GM18909 (cell line): ENCODE data around the gene CDC45.

ENCODE experiments used
- ATAC-seq: cut with Tn5 transposase; IDR thresholded peaks from one replicate; pipeline ENCODE4 v1.9.1; 2021; ENCODE audit warnings: mild to moderate bottlenecking; ENCODE audit not compliant: unreplicated experiment, poor library complexity

Gene CDC45

DNA sequence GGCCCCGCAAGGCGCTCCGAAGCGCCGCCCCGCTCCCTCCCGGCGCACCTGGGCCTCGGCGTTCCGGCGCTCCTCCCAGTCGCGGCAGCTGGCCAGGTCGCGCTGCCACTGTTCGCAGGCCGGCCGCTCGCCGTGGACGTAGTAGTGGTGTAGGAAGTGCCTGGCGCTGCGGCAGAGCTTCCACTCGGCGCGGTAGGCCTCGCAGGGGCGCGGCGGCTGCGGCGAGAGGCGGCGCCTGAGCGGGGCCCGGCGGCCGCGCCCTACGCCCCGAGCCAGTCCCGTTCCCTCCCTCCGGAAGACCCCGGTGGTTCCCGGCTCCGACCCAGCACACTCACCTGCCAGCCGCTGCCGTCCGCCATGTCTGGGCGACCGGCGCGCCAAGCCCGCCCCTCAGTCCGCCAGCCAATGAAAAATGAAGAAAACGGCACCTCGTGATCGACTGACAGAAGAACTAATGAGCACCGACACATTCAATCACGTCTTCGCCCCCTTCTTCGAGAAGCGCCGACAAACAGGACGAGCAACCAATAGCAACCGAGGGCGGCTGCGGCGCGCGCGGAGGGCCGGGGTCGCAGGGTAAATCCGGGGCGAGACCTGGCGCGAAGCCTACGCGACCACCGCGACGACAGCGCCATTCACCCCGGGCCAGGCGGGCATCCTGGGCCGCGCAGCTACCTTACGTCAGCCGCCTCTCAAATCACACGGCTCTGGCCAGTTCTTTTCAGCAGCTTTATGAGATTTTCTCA lies 32.2 kb upstream of the CDC45 start, which contains the start of gene C22orf39:
Gene C22orf39 (minus strand): TSS at position 382 of the 746 bp plus-strand sequence. CDS start 23 bp downstream, at position 359.
- ATAC-seq, result peak; percentile 85

DNA sequence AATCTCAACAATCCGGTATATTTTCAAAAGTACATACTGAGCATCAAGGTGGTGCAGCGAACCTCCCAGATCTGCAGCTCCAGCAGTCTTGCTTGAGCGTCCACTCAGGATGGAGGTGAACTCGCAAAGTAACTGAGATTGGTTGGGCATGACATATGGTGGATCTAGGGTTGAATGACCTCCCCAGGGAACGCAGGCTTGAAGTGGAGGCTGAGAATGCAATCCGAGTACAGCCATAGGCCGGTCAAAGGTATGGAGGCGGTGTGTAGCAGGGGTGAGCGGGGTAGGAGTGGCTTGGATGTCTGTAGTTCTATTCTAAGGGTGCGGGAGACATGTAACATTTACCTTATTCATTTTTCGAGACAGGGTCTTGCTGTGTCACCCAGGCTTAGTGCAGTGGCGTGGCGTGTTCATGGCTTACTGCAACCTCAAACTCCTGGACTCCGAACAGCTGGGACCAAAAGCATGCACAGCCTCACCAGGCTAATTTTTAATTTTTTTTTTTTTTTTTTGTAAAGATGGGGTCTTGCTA lies 31.6 kb upstream of the CDC45 start:
- peak; percentile 44 for ATAC-seq

DNA sequence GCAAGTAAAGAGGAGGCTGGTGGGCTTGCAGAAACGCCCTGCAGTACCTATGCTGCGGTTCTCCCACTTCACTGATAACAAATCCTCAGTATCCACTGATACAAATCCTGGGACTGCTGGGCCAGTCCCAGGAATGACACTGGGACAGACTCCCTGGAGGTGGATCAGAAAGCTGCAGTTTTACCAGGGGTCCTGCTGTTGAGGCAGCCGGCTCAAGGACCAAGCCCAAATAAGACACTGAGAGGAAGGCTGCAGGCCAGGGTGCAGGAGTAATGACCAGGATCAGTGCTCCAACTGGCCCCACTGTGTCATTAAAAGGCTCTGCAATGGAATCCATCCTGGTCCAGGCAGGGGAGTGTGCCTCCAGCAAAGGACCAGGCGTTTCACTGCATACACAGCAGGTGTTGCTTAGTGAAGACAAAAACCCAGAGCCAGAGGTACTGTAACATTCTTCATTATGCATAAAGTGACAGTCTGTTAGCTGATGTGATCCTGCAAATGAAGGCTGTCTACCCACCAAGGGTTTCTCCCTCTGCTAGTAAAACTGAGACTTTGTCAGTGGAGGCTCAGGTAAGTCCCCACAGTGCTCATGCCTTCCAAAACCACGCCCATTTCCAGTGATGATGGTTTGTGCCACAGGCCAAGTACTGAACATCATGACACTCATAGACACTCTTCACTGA lies 30.8 kb upstream of the CDC45 start:
- ATAC-seq, result no peak

DNA sequence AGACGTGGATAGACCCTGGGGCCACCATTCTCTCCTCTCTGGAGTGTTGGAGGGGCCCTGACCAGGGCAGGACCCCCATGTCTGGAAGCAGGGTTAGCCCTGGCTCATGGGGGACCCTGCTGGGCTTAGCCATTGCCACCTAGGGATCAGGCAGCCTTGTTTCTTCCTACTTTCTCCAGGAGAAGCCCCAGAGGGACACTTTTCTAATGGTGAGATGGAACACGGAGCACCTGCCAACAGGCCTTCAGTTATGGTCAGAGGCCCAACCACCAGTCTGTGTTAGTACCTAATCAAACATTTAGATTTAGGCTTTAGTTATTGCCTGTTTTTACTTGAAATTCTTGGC lies 30.3 kb upstream of the CDC45 start:
- no peak for ATAC-seq

DNA sequence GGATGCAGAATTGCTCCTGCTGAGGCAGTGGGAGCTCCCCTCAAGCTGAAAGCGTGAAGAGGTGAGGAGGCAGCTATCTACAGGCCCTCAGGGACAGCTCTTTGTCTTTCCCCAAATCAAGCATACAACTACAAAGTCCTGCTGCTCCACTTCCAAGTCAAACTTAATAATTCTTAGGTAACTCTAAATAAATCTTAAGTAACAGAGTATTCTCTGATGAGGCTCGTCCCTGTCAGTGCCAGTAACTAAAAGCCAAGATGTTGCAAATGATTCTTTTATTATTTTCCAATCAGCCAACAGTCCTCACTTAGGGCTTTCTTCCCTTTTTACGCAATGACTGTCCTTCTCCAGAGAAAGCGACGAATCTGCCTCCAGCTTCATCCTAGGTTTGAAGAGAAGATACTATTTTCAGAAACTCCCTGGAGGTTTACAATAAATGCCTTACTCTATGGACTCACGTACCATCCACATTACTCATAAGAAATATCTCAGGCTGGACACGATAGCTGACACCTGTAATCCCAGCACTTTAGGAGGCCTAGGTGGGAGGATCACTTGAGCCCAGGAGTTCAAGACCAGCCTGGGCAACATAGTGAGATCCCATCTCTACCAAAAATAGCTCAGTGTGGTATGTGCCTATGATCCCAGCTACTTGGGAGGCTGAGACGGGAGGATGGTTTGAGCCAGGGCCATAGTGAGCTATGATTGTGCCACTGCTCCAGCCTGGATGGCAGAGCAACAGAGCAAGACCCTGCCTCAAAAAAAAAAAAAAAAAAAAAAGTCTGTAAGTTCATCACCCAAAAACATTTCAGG lies 29.2 kb upstream of the CDC45 start:
- ATAC-seq, result no peak

DNA sequence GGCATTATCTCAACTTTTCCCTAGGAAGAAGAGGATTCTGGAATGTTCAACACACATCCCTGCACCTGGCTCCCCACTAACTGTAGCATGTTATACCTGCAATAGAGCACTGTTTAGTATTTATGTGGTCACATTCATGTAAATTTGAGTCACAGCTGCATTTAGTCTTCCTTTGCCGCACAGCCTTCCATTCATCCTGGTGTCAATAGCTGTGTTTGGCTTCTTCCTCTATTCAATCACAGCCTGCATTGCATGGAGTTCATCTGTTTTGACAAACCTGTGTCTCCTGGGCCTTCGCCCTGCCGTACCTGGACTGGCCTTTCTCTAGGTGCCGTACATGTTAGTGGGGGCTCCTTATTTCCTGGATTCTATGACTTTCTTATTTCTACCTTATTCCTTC lies 28.1 kb upstream of the CDC45 start:
- no peak for ATAC-seq

DNA sequence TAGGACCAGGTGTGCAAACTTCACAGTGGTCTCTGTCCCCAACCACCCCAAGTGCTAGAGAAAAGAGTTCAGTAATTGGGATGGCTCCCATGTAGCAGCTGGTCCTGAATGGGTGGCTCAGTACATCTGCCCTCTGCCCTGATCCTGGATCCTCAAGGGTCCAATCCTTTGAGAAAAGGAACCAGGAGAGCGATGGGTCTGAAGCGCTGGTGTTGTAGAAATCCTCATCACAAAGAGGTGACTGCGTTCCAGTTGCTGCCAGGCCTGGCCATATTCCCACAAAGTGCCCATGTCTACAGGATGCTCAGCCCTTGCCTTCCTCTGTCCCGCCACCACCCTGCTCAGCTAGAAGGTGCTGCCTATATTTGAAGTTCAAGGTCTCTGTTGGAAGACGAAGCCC lies 26.0 kb upstream of the CDC45 start:
- no peak for ATAC-seq

DNA sequence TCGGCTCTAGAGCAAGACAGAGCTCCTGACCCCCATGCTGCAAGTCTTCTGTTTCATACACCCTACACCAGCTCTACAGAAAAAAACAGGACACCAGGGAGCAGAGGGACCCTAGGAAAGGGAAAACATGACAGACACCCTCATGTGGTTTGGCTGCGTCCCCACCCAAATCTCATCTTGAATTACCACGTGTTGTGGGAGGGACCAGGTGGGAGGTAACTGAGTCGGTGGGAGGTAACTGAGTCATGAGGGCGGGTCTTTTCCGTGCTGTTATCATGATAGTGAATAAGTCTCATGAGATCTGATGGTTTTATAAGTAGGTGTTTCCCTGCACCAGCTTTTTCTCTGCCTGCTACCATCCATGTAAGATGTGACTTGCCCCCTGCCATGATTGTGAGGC lies 25.6 kb upstream of the CDC45 start:
- no peak for ATAC-seq

DNA sequence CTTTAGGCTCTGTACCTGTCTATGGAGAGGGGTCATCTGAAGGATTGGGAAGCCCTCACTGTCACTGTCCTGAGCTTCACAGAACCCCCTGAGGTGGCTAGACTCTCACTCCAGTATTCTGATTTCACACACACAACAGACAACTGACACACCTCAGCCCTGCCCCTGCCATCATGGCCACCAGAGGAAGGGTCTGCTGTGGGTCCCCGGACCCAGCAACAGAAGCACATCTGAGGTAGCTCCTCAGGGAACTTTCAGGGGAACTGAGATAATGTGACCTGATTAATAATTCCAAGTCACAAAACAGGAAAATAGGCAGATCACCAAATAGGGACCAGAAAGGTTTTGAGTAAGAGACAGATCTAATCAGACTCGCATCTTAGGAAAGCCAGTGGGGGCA lies 24.7 kb upstream of the CDC45 start:
- ATAC-seq, result no peak

DNA sequence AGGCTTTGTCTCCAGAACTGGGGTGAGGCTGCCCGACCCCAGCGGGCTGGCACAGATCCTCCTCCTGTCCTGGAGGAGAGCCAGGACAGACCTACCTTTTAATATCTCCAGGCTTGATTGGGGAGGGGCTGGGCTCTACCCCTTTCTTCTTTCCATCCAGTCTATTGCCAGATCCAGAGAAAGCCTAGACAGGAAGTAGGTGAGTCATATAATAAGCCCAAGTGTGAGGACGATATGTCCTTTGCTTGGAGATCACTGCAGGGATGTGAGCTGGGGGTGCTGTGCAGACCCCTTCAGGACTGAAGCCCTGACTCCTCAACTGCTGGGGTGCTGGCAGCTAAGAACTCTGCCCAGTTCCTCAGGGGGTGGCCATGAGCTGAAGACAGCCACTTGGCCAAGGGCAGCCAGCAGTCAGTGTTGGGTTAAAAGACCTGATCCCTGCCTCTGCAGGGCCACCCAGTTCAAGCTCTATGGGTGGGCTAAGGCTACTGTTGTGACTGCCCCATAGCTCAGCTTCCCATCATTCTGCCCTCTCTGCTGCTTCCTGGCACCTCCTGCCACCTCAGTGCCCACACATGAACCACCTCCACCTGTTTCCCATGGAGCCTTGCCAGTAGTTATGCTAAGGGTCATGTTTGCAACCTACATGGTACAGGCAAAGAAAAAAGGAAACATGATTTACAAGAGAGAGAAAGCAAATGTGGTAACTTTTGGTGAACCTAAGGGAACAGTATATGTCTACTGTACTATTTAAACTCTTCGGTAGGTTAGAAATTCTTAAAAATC lies 23.9 kb upstream of the CDC45 start:
- no peak for ATAC-seq

DNA sequence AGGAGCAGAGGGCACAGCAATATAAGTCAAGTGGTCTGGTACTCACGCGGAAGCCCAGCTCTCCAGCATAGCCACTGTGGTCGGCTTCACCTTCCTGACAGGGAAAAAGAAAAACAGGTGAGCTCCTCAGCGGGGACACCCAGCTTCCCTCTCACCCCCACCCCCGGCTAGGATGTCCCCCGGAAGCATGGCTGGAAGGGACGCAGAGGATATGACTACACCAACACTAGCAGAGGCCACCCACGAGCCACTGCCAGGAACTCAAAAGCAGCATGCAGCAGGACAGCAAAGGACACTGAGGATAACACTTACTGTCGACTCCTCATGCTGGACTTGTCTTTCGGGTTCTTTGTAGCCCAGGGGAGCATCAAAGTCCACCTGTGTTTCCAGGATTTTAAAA lies 23.2 kb upstream of the CDC45 start:
- ATAC-seq, result no peak

DNA sequence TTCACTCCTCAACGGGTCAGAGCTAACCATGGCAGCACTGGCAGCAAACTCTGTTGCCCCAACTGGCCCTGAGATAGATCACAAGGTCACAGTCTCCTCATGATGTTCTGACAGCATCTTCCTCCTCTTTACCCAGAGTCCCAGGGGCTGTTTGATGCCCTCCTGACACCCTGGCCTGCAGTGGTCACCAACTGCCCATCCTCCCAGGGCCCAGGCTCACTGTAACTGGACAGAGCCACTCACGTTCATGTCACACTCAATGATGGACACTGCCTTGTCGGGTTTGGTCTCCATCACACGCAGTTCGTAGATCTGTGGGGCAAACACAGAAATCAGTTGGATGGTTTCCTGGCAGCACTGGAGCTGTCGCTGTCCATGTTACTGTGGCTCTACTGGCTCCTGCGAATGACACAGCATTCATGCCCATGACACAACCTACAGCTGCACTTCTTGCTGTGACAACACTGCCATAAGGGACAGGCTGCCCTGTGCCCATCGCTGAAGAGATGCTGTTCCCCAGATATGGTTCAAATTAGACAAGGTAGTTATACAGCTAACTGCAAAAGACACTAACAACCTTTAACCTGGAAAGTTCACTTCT lies 21.8 kb upstream of the CDC45 start:
- no peak for ATAC-seq

DNA sequence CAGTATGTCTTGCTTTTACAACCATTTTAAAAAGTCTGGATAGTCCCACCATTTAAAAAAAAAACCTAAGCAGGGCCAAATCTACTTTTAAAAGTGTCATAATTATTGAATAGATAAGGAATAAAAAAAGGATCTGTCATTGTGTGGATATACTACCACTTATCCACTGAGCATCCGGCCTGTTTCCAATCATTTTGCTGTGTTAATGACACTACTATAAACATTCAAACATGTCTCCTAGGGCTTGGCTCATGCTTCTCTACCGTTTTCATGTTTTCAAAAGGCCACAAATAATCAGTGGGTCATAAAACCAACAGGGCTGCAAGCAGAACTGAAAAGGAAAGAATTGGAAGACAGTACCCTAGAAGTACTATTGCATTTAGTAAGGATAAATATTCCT lies 19.7 kb upstream of the CDC45 start:
- no peak for ATAC-seq

DNA sequence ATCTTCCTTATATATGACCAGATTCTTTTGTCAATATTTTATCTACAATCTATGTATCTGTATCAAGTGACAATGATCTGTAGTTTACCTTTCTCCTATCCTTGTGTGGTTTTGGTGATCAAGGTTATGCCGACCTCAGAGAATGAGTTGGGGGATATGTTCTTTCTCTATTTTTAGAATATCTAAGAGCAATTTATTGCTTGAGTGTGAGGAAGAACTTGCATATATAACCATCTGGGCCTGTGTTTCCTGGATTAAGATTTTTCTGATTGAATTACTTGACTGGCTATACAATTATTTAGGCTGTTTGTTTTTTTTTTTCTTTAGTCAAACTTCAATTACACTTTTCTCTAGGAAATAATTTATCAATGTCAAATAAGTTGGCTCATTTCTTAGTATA lies 18.2 kb upstream of the CDC45 start:
- no peak for ATAC-seq

DNA sequence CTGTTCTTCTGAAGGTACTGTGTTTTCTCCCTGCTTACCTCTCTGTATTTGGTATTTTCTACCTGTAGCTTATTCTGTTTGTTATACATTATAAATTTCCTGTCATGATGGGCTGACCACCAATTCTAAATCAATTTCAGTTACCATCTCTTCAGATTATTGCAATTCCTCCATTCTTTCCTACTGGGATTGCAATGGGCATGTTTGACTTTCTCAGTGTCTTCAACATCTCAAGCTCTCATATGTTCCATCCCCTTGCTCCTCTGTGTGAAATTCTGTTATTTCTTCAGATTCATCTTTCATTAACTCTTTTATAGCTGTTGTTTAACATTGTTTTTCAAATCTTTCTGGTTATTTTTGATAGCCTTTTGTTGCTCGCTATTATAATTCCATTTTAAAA lies 16.7 kb upstream of the CDC45 start:
- no peak for ATAC-seq

DNA sequence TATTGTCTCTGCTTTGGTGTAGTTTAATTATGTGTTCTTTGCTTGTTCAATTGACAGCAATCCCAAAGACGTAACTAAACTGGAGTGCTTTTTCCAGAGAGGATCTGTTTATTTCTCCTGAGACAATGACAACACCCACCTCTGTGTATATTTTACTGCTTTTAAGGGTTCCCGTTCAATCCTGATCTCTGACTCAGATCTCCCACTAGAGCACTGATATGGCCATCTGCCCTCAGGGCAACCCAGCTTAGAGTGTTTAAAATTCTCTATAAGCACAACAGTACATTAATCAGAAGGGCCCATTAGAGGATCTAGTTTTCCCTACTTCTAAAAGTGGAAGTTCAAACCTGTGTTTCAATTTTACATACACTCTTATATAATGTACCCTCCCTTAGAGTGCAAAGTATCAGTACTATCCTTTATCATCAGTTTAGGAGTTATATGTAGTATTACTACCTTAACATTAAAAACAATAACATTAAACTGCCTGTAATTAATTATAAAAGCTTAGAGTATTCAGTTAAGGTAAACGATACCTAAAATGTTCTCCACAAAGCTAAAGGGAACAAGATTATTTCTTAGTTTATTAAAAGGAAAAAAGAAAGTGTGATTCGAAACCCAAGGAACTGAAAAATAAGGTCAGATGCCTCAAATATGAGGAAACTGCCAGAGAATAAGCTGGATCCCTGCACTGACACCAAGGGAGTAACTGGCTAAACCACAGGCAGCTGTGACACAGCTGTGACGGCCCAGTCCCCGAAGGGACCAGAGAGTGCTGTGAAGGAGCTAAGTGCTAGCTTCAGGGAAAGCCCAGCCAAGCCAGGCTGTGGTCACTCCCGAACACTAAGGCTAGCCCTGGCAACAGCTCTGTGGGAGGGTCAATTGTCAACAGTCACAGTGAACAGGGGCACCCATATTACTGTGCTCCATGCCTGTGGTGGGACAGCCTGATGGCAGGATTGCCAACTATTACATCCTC lies 15.9 kb upstream of the CDC45 start:
- no peak for ATAC-seq

DNA sequence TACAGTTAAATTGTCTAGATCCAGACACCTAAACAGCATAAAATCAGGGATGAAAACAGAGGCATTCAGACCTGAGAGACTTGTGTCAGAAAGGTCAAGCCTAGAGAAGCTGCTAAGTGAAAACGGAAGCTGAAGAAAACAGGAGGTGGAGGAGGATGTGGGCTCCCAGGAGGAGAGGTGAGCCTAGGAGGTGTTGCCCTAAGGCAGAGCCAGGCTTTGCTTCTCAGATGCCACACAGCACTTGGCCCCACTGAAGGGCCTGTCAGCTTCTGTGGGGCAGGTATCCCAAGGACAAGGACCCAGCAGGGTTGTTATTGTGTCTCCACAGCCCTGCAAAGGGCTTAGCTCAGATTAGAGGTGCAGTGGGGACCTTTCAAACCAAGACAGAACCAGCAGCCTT lies 15.2 kb upstream of the CDC45 start:
- no peak for ATAC-seq

DNA sequence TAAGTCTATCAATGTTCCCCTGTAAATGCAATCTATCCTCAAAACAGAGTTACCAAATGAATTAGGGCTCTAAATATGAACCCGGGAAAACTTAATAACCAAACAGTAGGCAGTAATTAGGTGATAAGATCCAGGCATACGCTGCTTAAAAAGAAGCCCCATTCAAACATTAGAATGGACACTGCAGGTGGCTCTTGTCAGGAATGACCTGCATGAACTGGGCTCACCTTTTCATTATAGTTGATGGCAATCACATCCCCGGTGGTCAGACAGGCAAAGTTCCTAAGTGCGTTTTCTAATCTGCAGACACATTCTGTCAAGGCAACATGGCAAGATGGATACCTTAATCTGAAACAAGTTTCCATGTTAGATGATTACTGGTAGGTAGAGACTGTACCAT lies 14.7 kb upstream of the CDC45 start:
- ATAC-seq, result no peak
